Endothelial cell (in vitro differentiated cells): Measurements from ENCODE around the gene KPRP. TPM values are rescaled to one million over a fixed set of nuclear protein-coding genes. Genes with fewer than 3 reads are reported as not detected.

Experiments
- DNase-seq: peaks from one replicate; pipeline ENCODE4 v3.0.0; 2021; ENCODE audit warnings: low spot score
- H3K27ac Mint-ChIP-seq: one replicate; pipeline ENCODE4 v1.8.0; 2021; ENCODE audit warnings: mixed read lengths, inconsistent platforms; ENCODE audit not compliant: unreplicated experiment
- H3K27me3 Mint-ChIP-seq: one replicate; pipeline ENCODE4 v1.8.0; 2021; ENCODE audit warnings: mild to moderate bottlenecking, moderate library complexity, mixed read lengths, inconsistent platforms; ENCODE audit not compliant: unreplicated experiment
- H3K36me3 Mint-ChIP-seq: one replicate; pipeline ENCODE4 v1.8.0; 2021; ENCODE audit warnings: mild to moderate bottlenecking, low read depth, mixed read lengths, inconsistent platforms; ENCODE audit not compliant: unreplicated experiment
- H3K4me1 Mint-ChIP-seq: one replicate; pipeline ENCODE4 v1.8.0; 2021; ENCODE audit warnings: mild to moderate bottlenecking, mixed read lengths, inconsistent platforms; ENCODE audit not compliant: unreplicated experiment
- H3K4me3 Mint-ChIP-seq: one replicate; pipeline ENCODE4 v1.8.0; 2021; ENCODE audit warnings: mild to moderate bottlenecking, mixed read lengths, inconsistent platforms; ENCODE audit not compliant: unreplicated experiment
- H3K9me3 Mint-ChIP-seq: one replicate; pipeline ENCODE4 v1.8.0; 2021; ENCODE audit warnings: mixed read lengths, inconsistent platforms; ENCODE audit not compliant: unreplicated experiment
- CTCF ChIP-seq: fragments of 200-600 bp; sonication (generic); IDR thresholded peaks from one replicate; pipeline ENCODE4 v1.5.0; 2021; ENCODE audit warnings: antibody characterized with exemption; ENCODE audit not compliant: unreplicated experiment
- total RNA-seq: library from RNA; stranded (reverse); fragmentation: NEBNext Ultra II Directional; extraction: Animal tissue kit (Norgen Biotek cat#: 25700); gene quantifications from one replicate; pipeline ENCODE4 v1.2.1, GENCODE V29; 2021; ENCODE audit not compliant: unreplicated experiment

The KPRP gene
- total RNA-seq, 1 donor from 2014 or later = not detected

- Mint-ChIP-seq H3K4me3 (no peak within 1 kb of the TSS), H3K27ac (no peak within 1 kb of the TSS), H3K36me3 (no peaks in the 10 kb centered on the region), H3K9me3 (no peaks in the 10 kb centered on the region), H3K4me1 (no peaks in the 10 kb centered on the region), H3K27me3 (peaks cover 2% of the 10 kb centered on the region)
- no peak for DNase-seq
- TF ChIP-seq CTCF = no peak
Measured at GRCh38 chr1:152806576-152806975, 48.8 kb downstream of the KPRP start, which contains the start of gene LCE1C. Gene LCE1C, minus strand, starts transcription at chr1:152806651. Its CDS starts 1,173 bp downstream, at chr1:152805478.

- Mint-ChIP-seq H3K4me1 (no peaks in the 10 kb centered on the region), H3K9me3 (no peaks in the 10 kb centered on the region), H3K27ac (no peak overlapping the region), H3K36me3 (no peaks in the 10 kb centered on the region), H3K27me3 (peaks cover 2% of the 10 kb centered on the region), H3K4me3 (no peak overlapping the region)
- TF ChIP-seq CTCF = no peak
- no peak for DNase-seq
Measured at GRCh38 chr1:152811050-152811449, 53.2 kb downstream of the KPRP start.

Other genes with a start within 250 kb of the KPRP start
- not detected for gene LCE5A, start 247.2 kb upstream of the KPRP start, total RNA-seq
- not detected for gene CRCT1, start 243.5 kb upstream of the KPRP start, total RNA-seq
- gene LCE3E, start 191.2 kb upstream of the KPRP start, total RNA-seq = not detected
- not detected for gene LCE3D, start 177.5 kb upstream of the KPRP start, total RNA-seq
- not detected for gene LCE3C, start 157.8 kb upstream of the KPRP start, total RNA-seq
- gene LCE3B, start 144.2 kb upstream of the KPRP start, total RNA-seq = not detected
- gene LCE3A, start 134.9 kb upstream of the KPRP start, total RNA-seq = not detected
- gene LCE2D, start 94.6 kb upstream of the KPRP start, total RNA-seq = not detected
- gene LCE2C, start 82.7 kb upstream of the KPRP start, total RNA-seq = not detected
- not detected for gene LCE2B, start 71.9 kb upstream of the KPRP start, total RNA-seq
- gene LCE2A, start 59.7 kb upstream of the KPRP start, total RNA-seq = not detected
- gene LCE4A, start 49.9 kb upstream of the KPRP start, total RNA-seq = not detected
- not detected for gene LCE1F, start 17.1 kb downstream of the KPRP start, total RNA-seq
- gene LCE1E, start 28.2 kb downstream of the KPRP start, total RNA-seq = not detected
- gene LCE1D, start 38.7 kb downstream of the KPRP start, total RNA-seq = not detected
- gene LCE1C, start 48.6 kb downstream of the KPRP start, total RNA-seq = not detected
- gene LCE1B, start 53.9 kb downstream of the KPRP start, total RNA-seq = not detected
- gene LCE1A, start 69.4 kb downstream of the KPRP start, total RNA-seq = not detected
- not detected for gene LCE6A, start 84.8 kb downstream of the KPRP start, total RNA-seq
- not detected for gene LCE7A, start 102.0 kb downstream of the KPRP start, total RNA-seq
- not detected for gene SMCP, start 120.3 kb downstream of the KPRP start, total RNA-seq
- gene IVL, start 150.5 kb downstream of the KPRP start, total RNA-seq = not detected
- gene SPRR5, start 189.2 kb downstream of the KPRP start, total RNA-seq = not detected
- not detected for gene SPRR4, start 212.6 kb downstream of the KPRP start, total RNA-seq
- not detected for gene SPRR1A, start 226.1 kb downstream of the KPRP start, total RNA-seq
- not detected for gene SPRR3, start 243.7 kb downstream of the KPRP start, total RNA-seq